Astrocyte of the spinal cord (primary cell): ENCODE results near the gene ARID5A.

Experiments used
- DNase-seq: peaks from one replicate; pipeline ENCODE4 v3.0.0; 2011; ENCODE audit warnings: low read depth, low spot score
- H3K4me3 ChIP-seq: 2 replicates; pipeline ENCODE4 v1.5.1; 2011; ENCODE audit warnings: low read depth, mild to moderate bottlenecking, low read length, moderate library complexity
- CTCF ChIP-seq: IDR thresholded peaks from 2 replicates; pipeline ENCODE4 v1.5.1; 2012; ENCODE audit warnings: low read depth, mild to moderate bottlenecking, low read length, inconsistent platforms
- in situ Hi-C: cut with HindIII; loops from 2 replicates; pipeline ENCODE4 v1.10.0; 2017; ENCODE audit warnings: low sequenced_read_pairs

Gene ARID5A

GRCh38 chr2:96522304-96523203 is 14.0 kb upstream of the ARID5A start:
- no peak for DNase-seq
- no peak for TF ChIP-seq CTCF
- no peak overlapping the region for H3K4me3 ChIP-seq
- in situ Hi-C loops, result no loop called here

DNA sequence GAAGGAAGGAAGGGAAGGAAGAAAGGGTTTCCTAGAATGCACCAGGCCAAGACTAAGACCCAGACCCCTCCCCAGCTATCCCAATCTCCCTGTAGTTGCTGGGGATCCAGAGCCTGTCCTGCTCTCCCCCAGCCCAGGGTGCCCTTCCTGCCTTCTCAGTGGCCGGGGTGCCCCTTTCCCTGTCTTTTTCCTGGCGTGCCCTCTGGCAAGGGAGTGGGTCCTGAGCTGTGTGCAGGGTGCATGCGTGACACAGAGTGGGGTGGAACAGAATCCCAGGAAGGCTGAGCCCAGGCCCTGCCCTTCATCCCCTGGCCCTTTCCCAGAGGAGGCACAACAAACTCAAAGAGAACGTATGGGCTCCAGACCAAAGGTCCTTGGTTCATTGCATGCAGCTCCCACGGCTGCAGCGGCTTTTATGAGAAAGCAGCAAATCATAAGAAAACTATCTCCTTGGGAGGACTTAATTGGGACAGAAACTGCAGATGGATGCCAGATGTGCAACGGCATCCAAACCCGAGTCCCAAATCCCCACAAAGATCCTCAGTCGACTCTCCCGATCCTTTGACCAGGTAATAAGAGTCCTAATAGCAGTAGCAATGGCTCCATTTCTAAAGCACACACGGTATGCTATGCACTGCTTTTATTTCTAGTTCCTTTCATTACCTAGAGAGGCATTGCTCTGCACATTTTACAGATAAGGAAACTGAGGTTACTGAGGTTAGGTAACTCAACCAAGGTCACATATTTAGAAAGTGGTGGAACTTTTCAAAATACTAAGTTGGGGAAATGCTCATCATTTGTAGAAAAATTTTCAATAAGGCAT is 12.7 kb upstream of the ARID5A start:
- in situ Hi-C loops, result no loop called here
- TF ChIP-seq CTCF, result no peak
- no peak for DNase-seq

GRCh38 chr2:96524482-96525210 is 11.9 kb upstream of the ARID5A start:
- in situ Hi-C loops, result no loop called here
- H3K4me3 ChIP-seq, result no peak overlapping the region
- TF ChIP-seq CTCF, result no peak
- DNase-seq, result no peak

More for the DNA sequence above, 12.7 kb upstream of the ARID5A start:
- H3K4me3 ChIP-seq, result no peak overlapping the region

- no peak for TF ChIP-seq CTCF
- H3K4me3 ChIP-seq, result no peak overlapping the region
- no peak for DNase-seq
- in situ Hi-C loops, result no loop called here
Measured at GRCh38 chr2:96525211-96525507, 11.4 kb upstream of the ARID5A start.

DNA sequence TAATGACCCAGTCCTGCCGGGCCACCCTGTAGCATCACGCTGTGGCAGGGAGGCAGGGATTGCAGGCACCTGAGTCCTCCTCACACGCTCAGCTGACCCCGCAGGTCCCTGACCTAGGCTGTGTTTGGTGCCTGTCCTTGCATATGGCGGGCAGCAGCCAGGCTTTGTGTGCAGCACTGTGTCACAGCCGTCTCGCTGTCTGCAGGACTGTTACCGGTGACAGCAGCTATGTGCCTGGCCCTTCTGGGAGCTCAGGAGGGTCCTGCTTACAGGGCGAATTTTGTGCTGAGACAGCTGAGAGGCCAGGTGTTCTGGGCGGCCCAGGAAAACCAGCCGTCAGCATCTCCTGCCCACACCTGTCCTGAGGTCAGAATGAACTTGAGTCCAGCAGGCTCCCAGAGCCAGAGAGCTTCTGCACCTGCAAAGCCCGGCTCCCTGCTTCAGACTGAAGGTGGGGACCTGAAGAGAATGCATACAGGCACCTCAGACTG is 10.4 kb upstream of the ARID5A start:
- no peak overlapping the region for H3K4me3 ChIP-seq
- in situ Hi-C loops, result no loop called here
- DNase-seq, result no peak
- TF ChIP-seq CTCF, result no peak

- peak overlapping the region; percentile 37 for H3K4me3 ChIP-seq
- no peak for DNase-seq
- in situ Hi-C loops, result no loop called here
- TF ChIP-seq CTCF, result no peak
Measured at GRCh38 chr2:96526615-96527285, 9.8 kb upstream of the ARID5A start.
